GM21515 (cell line): Measurements from ENCODE around the gene ERCC2.
"Not testable (repeated sequence)": the region's sequence is repeated elsewhere in the genome, so short reads cannot be mapped to it uniquely, and the experiment has no call there.

Experiments used
- ATAC-seq: cut with Tn5 transposase; IDR thresholded peaks from one replicate; pipeline ENCODE4 v1.9.1; 2021; ENCODE audit not compliant: unreplicated experiment

Gene ERCC2

DNA sequence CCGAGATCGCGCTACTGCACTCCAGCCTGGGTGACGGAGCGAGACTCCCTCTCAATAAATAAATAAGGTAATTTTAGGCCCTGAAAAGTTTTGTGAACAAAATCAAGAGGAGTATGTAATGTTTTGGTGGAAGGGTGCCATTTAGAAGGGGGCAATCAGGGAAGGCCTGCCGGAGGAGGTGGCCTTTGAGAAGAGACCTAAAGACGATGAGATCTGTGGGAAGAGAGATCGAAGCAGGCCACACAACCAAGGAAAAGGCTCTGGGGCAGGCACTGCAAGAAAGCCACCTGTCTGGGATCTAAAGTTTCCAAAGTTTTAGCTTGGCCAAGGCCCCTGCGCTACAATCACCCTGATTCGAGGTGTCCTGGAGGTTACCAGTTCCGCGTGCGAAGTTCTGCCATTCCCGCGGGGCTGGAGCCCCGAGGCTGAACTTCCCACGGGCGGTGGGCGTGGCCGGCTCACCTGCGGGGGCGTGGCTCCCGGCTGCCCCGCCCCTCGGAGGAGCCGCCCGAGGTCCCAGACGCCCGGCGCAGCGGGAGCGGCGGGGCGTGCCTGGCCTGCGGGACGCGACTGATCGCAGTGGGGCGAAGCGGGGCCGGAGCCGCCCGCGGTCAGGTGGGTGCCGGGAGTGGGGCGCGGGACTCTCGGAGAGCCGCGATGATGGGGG, 30.0 kb downstream of the ERCC2 start, which contains the start of gene KLC3:
TSS of gene KLC3 (plus strand) at position 519 of the 667 bp plus-strand sequence. CDS start 4,792 bp downstream, outside the sequence.
- no peak for ATAC-seq

DNA sequence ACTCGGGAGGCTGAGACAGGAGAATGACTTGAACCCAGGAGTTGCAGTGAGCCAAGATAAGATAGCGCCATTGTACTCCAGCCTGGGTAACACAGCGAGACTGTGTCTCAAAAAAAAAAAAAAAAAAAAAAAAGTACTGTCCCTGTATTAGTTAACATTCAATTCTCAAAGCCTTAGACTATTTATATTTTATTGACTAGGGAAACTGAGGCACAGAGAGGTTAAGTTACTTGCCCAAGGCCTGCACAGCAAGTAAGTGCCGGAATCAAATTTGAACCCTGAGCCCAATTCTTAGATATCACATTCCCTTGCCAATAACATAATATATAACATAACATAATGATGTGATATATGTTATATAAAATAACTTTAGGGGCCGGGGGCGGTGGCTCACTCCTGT, 30.7 kb downstream of the ERCC2 start:
- no peak for ATAC-seq

DNA sequence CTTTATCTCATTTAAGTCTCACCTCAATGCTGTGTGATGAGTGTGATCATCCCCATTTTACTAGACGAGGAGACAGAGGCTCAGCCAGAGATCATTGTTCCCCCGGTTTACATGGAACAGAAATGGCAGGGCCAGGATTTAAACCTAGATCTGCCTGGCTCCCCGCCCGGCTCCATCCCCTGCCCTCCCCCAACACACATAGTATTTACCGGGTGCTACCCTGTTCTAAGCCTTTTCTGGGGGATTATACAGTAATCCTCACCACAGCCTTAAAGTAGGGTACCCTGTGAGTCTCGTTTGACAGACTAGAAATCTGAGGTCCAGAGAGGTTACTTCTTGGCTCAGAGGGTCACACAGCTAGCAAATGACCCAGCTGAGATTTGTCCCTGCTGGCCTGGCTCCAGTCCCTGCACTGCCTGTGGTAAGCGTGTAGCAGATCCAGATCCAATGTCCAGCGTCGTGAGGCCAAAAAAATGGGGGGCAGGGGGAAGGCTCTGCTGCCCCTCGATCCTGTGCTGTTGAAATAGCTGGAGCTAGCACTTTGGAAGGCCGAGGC, 33.6 kb downstream of the ERCC2 start:
- ATAC-seq, result no peak

DNA sequence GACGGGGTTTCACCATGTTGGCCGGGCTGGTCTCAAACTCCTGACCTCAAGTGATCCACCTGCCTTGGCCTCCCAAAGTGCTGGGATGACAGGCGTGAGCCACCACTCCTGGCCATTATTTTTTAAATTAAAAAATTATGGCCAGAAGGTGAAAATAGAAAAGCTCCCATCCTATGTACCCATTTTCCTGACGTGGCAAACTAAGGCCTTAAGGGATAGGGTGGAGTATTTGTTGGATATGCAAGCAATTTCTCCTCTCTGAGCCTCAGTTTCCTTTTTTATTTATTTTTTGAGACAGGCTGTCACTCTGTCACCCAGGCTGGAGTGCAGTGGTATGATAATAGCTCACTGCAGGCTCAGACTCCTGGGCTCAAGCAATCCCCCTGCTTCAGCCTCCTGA, 35.5 kb downstream of the ERCC2 start:
- ATAC-seq, result not testable (repeated sequence)

DNA sequence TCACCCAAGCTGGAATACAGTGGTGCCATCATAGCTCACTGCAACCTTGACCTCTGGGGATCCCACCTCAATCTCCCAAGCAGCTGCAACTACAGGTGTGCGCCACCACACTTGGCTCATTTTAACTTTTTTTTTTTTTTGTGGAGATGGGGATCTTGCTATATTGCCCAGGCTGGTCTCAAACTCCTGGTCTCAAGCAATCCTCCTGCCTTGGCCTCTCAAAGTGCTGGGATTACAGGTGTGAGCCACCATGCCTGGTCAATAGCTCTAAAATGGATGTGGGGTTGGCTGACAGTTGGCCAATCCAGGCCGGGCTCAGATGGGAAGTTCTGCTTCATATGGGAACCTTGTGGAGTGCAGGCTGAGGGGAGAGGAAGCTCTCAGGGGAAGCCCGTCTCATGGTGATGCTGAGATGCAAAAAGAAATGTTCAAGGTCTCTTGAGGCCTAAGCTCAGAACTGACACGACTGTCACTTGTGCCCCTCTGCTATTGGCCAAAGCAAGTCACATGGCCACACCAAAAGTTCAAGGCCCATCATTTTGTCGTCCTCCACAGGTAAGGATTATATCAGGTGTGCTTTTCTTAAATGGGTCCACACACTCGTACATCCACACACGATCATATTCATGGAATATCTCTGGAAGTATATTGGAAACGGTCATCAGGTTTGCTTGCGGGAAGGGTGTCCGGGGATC, 36.6 kb downstream of the ERCC2 start:
- ATAC-seq, result no peak

DNA sequence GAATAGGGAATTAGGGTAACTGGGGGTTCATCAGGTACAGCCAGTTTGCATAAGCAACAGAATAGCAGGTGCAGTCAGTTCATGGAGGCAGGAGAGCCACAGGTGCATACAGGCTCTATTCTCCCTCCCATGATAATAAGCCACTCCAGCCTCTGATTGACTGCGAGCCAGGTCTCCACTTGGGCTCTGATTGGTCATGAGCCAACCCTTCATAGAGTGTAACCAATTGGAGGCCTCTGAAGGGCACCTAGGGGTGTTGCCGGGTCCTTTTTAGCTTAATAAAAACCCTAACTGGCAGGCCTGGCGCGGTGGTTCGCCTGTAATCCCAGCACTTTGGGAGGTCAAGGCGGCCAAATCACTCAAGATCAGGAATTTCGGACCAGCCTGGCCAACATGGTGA, 39.0 kb downstream of the ERCC2 start:
- ATAC-seq, result no peak

DNA sequence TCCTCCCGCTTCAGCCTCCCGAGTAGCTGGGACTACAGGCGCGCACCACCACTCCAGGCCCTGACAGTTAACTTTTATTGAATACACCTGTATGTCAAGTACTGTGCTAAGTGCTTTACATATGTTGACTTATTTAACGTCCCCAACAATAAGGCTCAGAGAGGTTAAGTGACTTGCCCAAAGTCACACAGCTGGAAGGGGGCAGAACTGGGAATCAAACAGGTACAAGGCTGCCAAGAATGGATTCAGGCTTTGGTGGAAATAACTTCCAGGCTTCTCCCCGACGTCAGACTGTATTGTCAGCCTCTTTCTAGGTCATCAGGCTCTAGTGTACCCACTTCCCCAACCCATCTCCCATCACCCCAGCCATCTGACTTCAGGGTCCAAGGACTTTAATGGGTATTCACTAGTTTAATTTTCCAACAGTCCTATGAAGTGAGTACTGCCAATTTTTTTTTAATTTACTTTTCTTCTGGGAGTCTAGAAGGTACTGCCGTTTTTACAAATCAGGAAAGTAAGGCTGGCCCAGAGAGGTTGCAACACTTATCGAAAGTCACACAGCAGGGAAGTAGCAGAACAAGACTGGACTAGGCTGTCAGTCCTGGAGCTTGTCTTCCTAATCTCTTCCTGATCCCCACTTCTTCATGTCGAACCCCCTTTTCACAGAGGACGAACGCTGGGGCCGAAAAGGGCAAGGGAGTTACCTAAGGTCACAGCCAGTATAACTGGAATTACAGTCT, 42.8 kb downstream of the ERCC2 start:
- ATAC-seq, result no peak

DNA sequence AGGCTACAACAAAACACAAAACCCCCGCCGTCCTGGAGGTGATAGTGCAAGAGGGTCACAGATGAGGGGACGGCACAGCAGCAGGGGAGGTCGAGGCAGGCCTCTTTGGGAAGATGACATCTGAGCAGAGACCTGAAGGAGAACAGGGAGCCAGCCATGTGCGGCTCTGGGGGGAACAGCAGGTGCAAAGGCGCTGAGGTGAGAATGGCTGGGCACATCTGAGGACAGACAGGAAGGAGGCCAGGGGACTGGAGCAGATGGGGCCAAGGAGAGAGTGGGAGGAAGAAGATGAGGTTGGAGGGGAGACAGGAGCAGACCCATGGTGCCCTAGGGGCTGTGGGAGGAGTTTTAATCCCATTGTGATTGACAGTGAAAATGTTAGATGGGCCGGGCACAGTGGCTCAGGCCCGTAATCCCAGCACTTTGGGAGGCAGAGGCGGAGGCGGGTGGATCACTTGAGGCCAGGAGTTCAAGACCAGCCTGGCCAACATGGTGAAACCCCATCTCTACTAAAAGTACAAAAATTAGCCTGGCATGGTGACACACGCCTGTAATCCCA, 45.9 kb downstream of the ERCC2 start:
- ATAC-seq, result no peak

DNA sequence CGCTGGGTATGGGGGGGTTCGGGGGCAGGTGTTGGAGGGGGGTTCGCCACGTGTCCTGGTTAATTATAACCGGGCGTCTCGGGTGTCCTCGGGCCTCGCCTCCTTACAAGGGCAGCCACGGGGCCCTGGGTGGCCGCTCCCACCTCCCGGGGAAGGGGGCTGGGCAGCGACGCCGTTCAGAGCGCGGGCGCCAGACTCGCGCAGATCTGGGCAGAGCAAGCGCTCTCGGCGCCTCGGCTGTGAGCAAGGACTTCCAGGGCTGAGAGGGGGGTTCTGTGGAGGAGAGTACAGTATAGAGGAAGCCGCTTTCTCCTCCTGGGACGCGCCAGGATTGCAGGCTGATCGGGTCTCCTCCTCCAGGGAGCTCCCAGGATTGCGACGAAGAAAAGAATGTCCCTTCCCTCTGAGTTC, 46.7 kb downstream of the ERCC2 start:
- no peak for ATAC-seq

DNA sequence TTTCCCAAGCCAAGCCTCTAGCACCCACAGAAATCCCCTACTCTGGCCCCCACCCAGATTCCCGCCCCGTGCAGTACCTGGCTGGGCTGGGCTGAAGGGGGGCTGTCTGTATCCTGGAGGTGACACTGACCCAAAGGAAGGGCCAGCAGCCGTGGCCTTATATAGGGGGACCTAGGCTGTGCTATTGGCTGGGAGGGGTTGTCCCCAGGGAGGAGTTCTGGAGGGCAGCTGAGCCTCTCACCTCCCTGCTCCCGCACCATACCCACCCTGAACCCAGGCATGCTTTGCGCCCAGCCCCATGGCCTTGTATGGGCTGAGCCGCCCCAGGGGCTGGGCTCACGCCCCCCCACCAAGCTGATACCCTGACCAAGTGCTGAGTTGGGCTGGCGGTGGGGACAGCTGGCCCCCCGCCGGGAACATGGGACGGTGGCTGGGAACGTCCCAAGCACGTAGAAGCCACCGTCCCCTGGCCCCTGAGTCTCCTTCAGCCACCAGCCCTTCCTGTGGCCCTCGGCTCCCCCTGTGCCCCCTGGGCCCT, 47.6 kb downstream of the ERCC2 start, which contains the start of gene CKM:
TSS of gene CKM (minus strand) at position 132 of the 538 bp plus-strand sequence. CDS start 3,162 bp downstream, outside the sequence.
- no peak for ATAC-seq

DNA sequence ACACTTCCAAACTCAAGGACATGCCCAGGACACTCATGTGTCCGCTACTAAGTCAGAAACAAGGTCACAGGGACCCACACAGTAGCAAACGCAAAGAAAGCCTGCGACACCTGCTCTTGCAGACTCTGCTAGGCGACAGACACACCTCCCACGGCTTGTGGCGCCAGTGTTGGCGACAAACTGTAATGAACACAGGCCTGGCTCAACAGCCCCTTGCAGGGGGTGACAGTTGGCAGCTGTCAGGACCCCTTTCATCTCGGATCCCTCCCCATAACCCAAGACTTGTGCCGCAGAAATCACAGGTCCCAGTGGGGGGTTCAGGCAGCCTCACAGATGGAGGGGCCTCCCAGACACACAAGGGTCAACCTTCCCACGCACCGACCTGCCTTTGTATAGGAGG, 48.1 kb downstream of the ERCC2 start:
- no peak for ATAC-seq

DNA sequence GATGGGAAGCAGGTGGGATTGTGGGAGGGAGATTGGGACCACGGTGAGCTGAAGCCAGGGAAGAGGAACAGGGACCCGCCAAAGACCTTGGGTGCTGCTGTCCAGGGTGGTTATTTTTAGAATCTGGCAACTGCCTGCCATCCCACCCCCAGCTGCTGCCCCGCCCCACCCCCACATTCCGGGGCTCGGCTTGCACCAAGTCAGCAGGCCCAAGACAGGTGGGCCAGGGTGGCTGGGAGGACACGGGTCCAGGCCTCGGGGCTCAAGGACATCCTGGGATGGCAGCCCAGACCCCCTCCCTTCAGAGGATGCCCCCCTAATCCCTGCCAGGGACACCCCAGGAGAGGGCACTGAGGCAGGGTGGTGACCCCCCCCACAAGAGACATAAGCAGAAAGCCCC, 48.5 kb downstream of the ERCC2 start:
- ATAC-seq, result no peak

DNA sequence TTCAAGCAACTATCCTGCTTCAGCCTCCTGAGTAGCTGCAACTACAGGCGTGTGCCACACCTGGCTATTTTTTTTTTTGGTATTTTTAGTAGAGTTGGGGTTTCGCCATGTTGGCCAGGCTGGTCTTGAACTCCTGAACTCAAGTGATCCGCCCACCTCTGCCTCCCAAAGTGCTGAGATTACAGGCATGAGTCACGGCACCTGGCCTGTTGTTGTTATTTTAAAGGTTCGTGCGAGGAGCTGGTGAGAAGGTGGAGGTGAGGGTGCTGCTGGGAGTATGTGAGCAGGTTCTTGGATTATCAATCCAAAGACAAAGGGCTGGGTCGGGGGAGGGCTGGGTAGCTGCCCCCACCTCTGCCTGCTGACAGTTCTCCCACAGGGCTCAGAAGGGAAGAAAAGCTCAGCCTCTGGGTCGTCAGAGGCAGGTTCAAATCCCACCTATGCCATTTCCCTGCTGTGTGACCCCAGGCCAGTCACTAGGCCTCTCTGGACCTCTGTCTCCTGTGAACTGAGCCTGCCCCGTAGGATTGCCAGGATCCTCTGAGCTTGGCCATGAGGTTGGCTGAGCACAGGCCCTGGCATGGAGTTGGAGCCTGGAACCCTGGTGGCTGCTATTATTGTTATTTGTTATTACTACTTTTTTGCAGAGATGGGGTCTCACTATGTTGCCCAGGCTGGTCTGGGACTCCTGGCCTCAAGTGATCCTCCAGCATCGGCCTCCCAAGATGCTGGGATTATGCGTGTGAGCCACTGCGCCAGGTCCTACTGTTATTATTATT, 49.2 kb downstream of the ERCC2 start:
- no peak for ATAC-seq

DNA sequence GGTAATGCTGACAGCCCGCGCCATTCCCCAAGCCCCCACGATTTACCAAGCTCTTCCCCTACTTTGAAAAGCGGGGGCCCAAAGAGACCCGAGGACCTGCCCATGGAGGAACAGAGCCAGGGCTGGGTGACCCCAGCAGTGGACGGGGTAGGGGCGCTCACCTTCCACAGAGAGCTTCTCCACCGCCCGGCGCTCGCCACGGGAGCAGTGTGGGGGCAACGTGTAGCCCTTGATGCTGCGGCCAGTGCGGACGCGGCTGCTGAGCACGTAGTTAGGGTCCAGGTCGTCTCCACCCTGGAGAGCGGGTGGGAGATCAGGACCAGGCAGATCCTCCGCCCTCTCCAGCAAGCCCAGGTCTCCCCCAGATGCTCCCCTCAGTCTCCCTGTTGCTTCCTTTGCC, 55.1 kb downstream of the ERCC2 start:
- ATAC-seq, result no peak

DNA sequence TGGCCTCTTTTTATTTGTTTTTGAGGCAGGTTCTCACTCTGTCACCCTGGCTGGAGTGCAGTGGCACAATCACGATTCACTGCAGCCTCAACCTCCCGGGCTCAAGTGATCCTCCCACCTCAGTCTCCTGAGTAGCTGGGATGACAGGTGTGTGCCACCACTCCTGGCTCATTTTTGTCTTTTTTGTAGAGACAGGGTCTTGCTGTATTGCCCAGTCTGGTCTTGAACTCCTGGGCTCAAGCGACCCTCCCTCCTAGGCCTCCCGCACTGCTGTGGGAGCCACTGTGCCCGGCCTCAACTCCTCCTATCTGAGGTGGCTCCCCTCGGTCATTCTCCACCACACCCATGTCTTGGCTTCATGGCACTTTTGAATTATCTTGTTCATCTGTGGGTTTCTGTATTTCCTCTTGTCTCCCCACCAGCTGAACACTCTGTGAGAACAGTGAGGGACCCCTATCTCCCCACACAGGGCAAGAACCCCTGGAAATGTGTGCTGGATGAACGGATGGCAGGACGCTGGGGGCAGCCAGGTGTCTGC, 55.6 kb downstream of the ERCC2 start:
- no peak for ATAC-seq

DNA sequence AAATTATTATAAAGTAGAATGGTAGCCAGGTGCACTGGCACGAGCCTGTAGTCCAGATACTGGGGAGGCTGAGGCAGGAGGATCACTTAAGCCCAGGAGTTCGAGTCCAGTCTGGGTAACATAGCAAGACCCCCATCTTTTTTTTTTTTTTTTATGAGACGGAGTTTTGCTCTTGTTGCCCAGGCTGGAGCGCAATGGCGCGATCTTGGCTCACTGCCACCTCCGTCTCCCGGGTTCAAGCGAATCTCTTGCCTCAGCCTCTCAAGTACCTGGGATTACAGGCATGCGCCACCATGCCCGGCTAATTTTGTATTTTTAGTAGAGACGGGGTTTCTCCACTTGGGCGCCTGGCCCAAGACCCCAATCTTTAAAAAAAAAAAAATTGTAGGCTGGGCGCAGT, 58.1 kb downstream of the ERCC2 start:
- not testable (repeated sequence) for ATAC-seq

DNA sequence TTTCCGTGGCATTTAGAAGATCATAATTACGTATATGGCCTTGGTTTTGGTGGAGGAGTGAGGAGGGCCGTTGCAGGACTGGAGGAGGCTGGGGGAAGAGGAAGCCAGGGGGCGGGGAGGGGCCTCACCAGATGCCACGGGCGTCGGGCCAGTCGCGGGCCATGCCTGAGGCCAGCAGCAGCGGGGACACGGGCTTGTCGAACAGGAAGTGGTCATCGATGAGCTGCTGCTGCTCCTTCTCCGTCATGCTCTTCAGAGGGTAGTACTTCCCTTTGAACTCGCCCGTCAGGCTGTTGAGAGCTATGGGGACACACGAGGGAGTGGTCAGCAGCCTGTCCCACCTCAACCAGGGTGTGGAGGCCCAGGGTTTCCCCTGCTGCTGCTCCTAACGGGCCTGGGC, 58.8 kb downstream of the ERCC2 start:
- ATAC-seq, result no peak

DNA sequence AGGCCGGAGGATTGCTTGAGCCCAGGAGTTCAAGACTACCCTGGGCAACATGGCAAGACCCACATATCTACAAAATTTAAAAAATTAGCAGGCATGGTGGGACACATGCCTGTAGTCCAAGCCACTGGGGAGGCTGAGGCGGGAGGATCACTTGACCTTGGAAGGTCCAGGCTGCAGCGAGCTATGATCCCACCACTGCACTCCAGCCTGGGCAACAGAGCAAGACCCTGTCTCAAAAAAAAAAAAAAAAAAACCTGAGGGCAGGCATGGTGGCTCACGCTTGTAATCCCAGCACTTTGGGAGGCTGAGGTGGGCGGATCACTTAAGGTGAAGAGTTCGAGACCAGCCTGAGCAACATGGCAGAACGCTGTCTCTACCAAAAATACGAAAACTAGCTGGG, 61.1 kb downstream of the ERCC2 start:
- ATAC-seq, result not testable (repeated sequence)

DNA sequence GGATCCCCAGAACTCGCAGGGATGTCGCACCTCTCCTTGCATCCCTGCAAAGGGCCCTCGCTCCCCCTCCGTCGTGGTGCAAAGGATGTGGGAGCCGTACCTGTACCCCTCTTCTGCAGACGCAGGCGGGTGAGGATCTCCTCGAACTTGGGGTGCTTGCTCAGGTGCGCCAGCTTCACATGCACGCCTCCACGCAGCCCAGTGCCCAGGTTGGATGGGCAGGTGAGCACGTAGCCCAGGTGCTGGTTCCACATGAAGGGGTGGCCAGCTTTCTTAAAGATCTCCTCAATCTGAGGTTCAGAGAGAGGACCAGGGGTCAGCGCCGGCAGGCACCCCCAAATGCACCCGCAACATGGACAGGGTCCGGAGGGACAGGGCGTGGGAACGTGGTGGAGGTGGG, 63.0 kb downstream of the ERCC2 start:
- ATAC-seq, result no peak

DNA sequence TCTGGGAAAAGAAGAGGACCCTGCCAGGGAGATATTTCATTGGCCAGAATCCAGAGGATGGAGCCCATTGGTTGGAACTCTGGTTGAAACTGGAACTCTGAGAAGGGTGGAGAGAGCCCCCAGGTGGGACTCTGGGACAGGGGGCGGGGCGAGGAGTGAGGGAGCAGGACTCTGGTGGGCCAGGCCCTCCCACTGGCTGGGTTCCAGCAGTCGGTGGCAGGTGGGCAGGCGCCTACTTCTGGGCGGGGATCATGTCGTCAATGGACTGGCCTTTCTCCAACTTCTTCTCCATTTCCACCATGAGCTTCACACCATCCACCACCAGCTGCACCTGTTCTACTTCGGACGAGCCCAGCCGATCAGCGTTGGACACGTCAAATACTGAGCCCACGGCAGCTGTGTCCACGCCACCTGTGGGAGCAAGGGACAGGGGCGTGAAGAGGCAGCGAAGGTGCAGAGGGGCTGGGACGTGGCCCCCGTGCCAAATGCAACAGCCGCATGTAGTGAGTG, 63.8 kb downstream of the ERCC2 start:
- ATAC-seq, result no peak
